CD4-positive, alpha-beta T cell treated with Interleukin-10 for 1 hour (primary cell): Measurements from ENCODE around the gene SERTM2.
"Not testable (repeated sequence)": the region's sequence is repeated elsewhere in the genome, so short reads cannot be mapped to it uniquely, and the experiment has no call there.

Experiments
- DNase-seq: peaks from one replicate; pipeline ENCODE4 v3.0.0-alpha.2; 2020

The SERTM2 gene

GRCh38 chrX:111511477-111511876 lies at the start of gene SERTM2:
Gene SERTM2 (plus strand): TSS chrX:111511645. CDS start chrX:111518858, 7,213 bp downstream.
- no peak for DNase-seq

GRCh38 chrX:111465669-111466068 lies 45.8 kb upstream of the SERTM2 start:
- no peak for DNase-seq

DNA sequence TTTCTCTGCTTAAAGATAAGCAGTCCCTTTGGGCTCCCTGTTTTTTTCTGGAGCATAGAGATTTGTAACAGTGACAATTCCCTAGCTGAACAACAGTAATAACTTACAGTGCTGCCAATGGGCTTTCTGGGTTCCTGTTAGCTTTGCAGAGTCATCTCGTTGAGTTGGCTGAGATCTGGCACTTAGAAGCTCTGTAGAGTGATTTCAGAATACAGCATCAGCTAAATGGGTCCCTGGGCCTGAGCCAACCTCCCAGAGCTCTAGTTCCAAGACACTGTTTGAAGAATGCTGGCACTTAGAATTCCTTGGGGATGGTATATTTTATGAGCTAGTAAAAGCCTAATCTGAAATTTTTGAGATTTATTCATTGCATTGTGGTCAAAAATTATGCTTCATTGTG lies 43.5 kb upstream of the SERTM2 start:
- DNase-seq, result no peak

GRCh38 chrX:111470681-111471403 lies 40.6 kb upstream of the SERTM2 start:
- DNase-seq, result no peak

DNA sequence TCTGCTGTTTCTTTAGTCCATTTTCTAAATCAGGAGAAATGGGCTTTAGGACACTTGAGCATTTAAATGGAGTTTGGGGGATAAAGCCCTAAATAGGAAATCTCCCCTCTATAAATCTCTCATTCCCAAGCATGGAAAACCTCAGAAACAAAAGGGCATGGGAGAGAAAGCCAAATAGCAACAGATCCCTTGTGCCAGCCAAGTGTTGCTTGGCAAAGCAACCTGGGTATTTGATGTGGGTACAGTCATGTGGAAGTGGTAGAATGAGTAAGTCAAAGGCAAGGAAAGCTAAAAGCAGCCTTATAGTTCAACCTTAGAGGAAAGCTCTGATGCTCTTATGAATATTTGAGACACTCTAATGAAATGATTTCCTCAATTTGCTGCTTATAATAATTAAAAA lies 29.5 kb upstream of the SERTM2 start:
- DNase-seq, result no peak

GRCh38 chrX:111483135-111483534 lies 28.3 kb upstream of the SERTM2 start:
- DNase-seq, result no peak

- no peak for DNase-seq
Measured at GRCh38 chrX:111483881-111484280, 27.6 kb upstream of the SERTM2 start.

DNA sequence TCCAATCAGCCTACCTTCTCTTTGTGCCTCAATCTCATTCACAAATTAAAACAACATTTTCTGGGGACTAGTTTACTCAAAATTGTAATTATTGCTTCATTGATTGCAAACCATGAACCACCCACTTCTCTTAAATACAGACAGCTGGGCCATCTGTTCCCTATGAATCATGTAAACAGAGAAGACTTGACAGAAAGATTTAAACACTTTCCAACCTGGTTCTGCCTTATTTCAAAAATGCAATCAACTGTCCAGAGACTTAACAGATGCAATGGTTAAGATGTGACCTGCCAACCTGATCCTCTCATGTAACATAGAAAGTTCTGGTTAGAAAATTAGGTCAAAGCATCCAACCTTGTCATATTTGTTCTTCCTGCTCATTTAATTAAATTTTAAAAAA lies 20.8 kb upstream of the SERTM2 start:
- DNase-seq, result no peak

DNA sequence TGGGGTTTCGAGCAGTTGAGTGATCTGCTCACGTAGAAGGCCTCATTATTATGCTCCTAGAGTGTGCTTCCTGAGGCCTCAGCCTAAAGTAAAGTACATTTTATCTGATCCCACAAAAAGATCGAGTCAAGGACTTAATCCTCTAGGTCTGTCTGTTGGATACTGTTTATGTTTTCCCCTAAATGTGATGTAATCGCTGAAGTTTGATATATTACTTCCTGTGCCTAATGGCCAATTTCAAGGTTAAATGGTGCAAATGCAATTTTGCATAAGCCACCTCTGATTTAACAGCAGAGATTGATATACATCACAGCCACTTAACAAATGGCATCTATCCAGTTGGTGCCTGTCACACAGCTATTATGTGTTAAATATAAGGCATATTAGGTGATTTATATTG lies 19.4 kb upstream of the SERTM2 start:
- DNase-seq, result no peak

GRCh38 chrX:111498538-111499103 lies 12.8 kb upstream of the SERTM2 start:
- DNase-seq, result no peak

GRCh38 chrX:111503485-111503993 lies 7.9 kb upstream of the SERTM2 start:
- no peak for DNase-seq

DNA sequence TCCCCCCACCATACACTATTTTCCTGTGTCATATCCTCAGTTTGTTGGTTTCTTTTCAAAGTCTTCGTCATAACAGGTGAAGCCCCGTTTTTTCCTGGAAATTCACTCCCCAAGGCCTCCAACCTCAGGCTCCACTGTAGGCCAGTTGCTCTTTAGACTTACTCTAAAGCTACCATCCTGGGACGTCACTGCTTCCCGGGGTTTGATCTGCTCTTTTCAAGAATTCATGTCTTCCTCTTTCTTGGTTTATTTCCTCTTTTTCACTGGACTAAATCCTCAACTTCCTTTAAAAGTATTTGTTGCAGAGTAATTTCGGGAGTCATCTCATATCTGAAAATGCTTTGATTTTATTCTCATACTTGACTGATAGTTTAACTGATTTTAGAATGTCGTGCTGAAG lies 6.5 kb upstream of the SERTM2 start:
- no peak for DNase-seq

GRCh38 chrX:111505783-111506182 lies 5.7 kb upstream of the SERTM2 start:
- DNase-seq, result no peak

DNA sequence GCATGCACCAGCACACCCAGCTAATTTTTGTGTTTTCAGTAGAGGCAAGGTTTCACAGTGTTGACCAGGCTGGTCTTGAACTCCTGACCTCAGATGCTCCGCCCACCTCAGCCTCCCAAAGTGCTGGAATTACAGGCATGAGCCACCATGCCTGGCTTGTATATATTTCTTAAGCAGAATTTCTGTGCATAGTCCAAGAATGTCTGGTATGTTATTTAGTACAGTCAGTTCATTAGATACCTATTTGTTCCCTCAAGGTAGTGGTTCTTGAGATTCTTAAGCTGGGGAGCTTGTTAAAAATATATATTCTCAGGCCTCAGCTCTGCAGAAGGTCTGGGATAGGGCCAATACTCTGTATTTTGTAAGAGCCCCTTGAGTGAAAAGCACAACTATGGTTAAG lies 4.6 kb upstream of the SERTM2 start:
- DNase-seq, result no peak

DNA sequence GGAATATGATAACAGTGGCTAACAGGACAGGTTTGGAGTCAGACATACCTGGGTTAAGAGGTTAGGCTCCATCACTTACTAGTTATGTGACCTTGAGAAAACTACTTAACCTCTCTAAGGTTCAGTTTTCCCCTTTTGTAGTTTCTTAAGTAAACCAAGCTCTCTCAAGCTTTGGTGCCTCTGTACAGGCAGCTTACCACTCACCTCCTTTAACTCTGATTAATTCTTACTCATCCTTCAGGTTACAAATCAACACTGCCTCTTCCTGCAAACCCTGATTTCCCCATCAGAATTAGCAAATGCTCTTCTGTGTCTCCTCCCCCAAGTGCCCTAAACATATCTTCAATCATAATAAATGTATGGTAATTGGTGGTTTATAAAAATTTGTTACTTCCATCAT lies 3.5 kb upstream of the SERTM2 start:
- DNase-seq, result no peak

GRCh38 chrX:111515298-111515697 lies 3.9 kb downstream of the SERTM2 start:
- DNase-seq, result no peak

DNA sequence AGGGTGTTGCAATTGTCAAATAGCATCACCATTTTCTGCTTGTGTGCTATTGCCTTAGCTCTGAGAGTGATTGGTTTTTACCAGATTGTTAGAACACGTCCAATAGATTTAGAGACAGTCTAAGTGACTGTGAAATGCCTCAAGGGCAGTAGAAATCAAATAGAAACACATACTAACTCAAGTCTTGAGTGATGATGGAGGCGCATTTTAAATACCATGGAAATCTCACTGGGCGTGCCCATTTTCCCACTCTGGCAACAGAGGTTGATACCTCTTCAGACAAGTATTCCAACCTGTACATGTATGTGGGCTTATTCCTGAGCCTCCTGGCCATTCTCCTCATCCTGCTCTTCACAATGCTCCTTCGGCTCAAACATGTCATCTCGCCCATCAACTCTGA lies 7.2 kb downstream of the SERTM2 start:
- no peak for DNase-seq

- no peak for DNase-seq
Measured at GRCh38 chrX:111519215-111519614, 7.8 kb downstream of the SERTM2 start.

DNA sequence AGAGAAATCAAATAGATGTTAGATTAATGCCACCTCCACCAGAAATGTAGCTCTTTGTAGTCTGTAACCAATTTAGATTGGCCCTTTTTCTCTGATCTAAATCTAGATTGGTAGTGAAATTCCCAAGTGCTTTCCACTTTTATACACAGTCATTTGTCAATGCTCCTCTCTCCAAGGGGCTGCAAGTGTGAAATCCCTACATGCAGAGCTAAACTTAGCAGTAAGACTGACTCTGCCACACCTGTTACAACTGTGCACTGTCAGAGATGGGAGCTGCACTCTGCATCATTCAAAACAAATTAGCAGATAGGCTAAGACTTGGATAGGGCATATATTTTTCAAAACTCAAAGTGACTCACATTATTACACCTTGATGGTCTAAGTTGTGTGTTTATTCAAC lies 9.1 kb downstream of the SERTM2 start:
- DNase-seq, result no peak

DNA sequence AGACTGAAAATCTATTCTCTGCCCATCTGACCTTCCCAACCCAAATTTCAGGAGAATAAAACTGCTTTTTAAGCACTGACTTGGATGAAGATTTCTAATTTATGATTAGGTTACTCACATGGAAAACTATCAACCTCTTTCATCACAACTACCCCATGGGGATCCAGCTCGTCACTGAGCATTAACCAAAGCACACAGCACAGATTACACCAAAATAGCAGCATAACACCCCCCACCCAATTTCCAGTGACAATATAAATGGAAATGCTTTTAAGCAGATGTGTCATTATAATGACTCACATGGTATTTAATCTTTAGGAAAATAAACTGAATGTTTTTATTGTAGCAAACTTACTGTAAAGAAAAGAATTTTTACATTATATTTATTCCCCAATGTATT lies 9.7 kb downstream of the SERTM2 start:
- no peak for DNase-seq

- DNase-seq, result no peak
Measured at GRCh38 chrX:111543212-111543741, 31.8 kb downstream of the SERTM2 start.

- DNase-seq, result not testable (repeated sequence)
Measured at GRCh38 chrX:111549235-111549634, 37.8 kb downstream of the SERTM2 start.

DNA sequence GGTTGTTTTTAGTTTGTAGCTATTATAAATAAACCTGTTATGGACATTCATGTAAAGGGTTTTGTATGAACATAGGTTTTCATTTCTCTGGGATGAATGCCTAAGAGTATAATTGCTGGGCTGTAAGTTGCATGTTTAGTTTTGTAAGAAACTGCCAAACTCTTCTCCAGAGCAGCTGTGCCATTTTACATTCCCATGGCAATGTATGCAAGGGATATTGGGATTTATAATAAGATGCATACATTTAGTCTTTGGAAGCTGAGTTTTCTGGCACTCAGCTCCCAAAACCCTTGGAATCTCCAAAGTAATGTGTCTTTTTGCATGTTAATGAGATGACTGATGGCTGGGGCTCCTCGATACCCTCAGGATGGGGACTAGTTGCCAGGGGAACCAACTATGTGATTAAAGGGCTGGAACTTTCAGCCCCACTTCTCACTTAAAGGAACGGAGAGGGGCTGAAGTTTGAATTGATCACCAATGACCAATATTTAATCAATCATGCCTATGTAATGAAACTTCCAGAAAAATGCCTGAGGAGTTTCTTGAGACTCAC lies 44.0 kb downstream of the SERTM2 start:
- DNase-seq, result no peak

DNA sequence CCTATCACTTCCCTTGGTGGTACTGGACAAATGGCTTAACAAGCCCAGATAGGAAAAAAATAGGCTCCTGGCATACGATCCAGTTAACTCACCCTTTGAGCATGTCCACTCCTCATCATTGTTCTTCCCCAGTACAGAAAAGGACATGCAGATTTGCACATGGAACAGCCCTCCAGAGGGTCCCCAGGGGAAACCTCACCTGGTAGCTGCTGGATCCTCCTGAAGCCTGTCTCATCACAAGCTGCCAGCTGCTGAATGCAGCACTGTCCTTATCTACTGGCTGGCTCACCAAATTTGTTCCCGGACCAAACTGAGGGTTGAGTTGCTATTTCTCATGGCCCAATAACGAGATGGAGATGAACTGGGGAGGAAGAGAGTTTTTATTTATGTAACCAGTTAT lies 49.4 kb downstream of the SERTM2 start:
- DNase-seq, result no peak
